SKM-1 treated with dmso at 0.1 percent for 144 hours (cell line): Measurements from ENCODE around the gene ZBTB40.

ENCODE experiments used
- DNase-seq: peaks from one replicate; lab custom pipeline; 2025; ENCODE audit not compliant: unreplicated experiment; lab: John Stamatoyannopoulos, UW

ZBTB40 gene

DNA sequence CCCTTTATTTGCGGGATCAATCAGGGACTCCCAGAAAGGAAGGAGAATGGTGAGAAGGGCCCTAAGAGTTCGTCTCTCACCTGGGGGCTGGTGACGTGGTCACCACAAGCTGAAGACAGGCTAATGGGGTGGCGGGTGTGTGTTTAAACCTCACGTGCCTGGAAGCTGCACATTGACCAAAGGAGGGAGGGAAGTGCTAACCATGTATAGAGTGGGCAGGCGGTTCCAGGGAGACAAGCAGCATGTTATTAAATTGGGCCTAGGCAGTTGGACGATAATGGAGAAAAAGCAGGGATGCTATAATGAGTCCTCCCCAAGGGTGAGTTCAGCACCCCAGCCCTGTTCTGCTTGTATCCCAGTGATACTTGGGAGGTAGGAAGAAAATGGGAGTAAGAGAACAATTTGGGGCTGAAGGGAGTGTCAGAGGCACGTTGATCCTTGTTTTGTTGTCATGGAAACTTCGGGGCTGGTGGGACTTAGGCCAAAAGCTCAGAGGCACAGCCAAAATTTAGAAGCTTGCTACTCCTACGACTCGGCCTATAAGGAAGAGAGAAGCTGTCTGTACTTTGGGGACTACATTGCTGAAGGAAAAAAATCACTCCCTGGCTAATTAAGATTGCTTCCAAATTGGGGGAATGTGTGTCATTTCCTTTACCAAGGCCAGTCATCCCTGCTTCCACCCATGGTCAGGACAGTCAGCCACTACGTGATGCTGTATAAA is 78.4 kb downstream of the ZBTB40 start:
- no peak for DNase-seq

DNA sequence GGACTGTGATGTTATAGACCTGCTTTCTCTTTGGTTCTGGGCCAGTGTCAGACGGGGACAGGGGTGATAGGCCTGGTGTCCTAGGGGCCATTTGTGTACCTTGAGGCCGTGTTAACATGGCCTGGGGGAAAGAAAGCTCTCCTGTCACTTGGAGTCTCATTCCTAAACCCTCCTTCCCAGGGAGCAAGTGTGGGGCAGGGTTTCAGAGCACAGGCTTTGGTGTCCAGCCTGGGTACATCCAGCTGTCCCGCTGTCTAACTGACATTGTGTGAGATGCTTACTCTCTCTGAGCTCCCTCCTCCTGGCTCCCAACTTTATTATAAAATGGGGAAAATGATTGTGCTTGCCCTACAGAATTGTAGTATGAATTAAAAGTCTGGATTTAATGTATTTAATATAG is 79.1 kb downstream of the ZBTB40 start:
- no peak for DNase-seq

DNA sequence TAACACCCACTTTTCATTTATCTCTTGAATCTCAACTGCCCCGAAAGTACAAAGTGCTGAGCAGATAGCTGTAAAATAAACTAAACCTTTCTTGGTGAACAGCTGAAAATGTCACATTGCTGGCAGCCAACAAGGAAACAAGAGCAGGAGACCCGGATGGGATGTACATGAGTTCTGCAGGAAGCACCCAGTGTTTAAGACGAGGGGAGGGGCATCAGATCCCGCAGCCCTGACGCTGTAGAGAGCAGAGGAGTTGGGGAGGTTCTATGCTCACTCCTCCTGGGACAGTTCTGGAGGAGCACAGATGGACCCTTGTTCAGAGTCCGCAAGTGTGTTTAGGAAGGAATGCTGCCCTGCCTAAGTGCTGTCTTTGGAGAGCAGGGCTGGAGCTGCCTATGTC is 79.6 kb downstream of the ZBTB40 start:
- no peak for DNase-seq

DNA sequence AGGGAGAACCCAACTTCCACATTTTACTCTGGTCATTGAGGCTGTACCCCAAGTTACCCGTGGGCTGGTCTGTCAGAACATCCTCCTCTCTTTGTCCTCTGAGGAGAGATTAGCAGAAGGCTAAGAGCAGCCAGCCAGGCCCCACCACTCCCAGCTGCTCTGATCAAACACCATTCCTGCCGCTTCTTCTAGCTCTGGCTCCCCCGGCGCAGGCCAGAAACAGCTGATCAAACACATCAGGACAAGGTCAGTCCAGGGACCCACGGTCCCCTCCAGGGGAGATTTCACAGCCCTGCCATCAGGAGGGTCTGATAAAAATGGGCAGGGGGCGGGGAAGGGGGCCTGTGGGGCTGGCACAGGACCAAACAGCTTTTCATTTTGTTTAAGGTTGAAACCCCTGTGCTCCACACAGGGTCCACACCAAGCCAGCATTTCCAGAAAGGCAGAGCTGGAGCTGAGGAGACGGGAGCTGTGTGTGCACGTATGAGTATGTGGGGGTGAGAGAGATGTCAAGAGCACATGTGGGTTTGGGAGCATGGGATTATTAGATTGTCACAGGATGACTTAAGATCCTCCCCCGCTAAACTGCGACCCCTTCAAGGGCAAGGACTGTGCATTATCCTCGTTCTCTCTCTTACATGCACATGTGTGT is 81.7 kb downstream of the ZBTB40 start:
- no peak for DNase-seq

GRCh38 chr1:22534951-22535350 is 83.3 kb downstream of the ZBTB40 start:
- DNase-seq = no peak

DNA sequence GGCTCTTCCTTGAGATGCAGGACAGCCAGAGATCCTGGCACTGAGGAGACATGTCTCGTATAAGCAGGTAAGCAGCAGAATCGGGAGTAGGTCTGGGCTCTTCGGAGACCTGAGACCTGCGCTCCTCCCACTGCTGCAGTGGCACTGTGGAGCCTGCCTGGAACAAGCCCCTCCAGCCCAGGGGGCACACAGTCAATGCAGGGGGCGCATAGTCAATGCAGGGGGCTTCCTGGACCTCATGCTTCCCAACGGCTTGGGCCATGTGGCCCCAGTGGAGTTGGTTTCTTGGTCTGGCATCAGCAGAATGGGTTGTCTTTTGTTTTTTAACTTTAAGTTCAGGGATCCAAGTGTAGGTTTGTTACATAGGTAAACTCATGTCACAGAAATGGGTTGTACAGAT is 83.7 kb downstream of the ZBTB40 start:
- no peak for DNase-seq

DNA sequence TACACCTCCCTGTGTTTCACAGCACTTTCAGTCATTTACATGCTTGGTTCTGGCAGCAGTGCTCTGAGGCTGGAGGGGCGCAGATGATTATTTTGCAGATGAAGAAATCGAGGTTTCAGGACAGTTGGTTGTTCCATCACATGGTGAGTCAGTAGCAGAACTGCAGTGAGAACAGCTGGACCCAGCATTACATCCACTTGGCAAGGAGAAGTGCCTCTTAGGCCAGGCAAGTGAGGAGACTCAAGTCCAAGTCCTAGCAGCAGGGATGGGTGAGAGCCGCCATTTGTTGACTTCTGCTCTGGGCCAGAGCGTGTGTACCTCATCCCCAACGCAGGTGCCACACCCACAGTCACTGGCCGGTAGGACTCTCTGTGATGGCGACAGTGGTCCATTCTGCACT is 84.9 kb downstream of the ZBTB40 start:
- DNase-seq = no peak

GRCh38 chr1:22537441-22538139 is 85.9 kb downstream of the ZBTB40 start:
- no peak for DNase-seq

GRCh38 chr1:22539510-22540118 is 88.0 kb downstream of the ZBTB40 start:
- DNase-seq = no peak

- no peak for DNase-seq
Observed at GRCh38 chr1:22540337-22540736, 88.7 kb downstream of the ZBTB40 start.

DNA sequence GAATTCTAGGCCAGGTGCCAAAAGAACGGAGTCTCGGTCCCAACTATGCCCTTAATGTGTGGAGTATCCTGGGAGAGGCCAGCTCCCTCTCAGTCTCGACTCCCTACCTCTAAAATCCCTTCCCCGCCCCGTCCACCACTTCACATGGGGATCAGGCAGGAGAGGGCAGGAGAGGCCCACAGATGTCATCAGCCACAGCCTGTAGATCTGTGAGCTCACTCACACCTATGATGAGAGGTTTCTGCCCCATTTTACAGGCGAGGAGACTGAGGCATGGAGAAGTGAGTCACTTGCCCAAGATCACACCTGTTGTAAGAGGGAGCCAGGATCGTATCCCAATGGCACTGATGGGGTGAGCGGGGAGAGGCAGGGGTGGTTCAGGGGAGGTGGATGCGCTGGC is 91.2 kb downstream of the ZBTB40 start:
- no peak for DNase-seq

DNA sequence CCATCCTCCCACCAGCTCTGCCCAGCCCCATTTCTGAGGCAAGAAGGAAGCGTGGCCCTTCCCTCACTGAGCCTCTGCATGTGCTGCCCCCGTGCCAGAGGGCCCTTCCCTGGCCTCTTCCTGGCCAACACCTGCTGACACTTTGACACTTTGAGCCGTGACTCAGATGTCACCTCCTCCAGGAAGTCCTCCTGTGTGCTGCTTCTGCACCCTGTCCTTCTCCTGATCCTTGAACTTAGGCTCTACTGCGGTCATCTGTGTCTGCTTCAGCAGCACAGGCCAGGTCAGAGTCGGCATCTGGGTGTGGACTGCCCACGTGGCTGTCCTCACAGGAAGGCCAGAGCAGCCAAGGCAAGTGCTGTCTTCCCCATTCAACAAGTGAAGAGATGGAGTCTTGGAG is 92.0 kb downstream of the ZBTB40 start:
- no peak for DNase-seq

DNA sequence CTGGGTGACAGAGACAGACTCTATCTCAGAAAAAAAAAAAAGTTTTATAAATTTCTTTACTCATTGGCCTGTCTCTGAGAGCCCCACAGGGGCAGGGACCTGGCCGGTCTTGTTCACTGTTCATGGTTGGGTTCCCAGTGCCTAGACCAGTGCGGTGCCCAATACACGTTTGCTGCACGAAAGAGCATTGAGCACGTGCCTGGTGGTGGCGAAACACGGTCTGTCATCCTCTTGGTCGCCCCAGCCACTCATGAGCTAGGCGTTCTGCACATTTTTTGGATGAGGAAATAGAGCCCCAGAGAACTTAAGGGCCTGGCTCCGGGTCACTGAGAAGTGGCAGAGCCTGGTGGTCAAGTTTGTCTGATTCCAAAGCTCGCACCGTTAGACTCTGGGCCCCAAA is 93.0 kb downstream of the ZBTB40 start:
- no peak for DNase-seq

GRCh38 chr1:22545141-22545540 is 93.5 kb downstream of the ZBTB40 start:
- DNase-seq = no peak

DNA sequence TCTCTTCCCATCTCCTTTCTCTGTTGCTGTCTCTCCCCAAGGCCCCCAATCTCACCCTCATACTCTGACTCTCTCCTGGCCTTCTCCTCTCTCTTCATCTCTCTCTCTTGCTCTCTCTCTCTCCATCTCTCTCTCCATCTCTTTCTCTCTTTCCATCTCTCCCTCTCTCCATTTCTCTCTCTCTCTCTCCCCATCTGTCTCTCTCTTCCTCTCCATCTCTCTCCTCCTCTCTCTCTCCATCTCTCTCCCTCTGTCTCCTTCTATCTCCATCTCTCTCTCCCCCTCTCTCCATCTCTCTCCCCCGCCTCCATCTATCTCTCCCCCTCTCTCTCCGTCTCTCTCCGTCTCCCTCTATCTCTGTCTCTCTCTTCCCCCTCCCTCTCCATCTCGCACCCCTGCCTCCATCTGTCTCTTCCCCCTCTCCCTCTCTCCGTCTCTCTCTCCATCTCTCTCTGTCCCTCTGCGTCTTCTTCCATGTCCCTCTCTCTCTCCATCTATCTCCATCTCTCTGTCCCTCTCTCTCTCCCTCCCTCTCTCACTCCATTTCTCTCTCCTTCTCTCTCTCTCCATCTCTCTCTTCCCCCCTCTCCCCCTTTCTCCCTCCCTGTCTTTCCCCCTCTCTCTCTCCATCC is 95.7 kb downstream of the ZBTB40 start:
- DNase-seq = no peak

DNA sequence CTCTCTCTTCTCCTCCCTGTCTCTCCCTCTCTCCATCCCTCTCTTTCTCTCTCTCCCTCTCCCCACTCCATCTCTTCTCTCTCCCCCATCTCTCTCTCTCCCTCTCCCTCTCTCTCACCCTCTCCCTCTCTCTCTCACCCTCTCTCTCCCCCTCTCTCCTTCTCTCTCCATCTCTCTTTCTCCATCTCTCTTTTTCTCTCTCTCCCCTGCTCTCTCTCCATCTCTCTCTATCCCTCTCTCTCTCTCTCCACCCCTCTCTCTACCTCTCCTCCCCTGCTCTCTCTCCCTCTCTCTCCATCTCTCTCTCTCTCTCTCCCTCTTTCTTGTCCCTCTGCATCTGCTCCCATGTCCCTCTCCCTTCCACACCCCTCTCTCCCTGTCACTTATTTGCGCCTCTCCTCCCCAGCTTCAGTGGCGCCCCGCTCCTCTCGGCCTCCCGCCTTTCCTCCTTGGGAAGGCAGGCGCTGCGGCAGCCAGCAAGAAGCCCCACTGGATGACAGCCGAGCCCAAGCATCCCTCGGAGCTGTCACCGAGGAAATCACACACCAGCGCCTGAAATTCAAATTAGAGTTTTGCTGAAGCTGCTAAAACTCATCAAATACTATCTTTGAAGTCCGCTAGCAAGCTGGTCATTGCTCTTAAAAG is 96.3 kb downstream of the ZBTB40 start:
- no peak for DNase-seq

GRCh38 chr1:22550021-22550420 is 98.4 kb downstream of the ZBTB40 start:
- DNase-seq = no peak

GRCh38 chr1:22551591-22551990 is 99.9 kb downstream of the ZBTB40 start:
- DNase-seq = no peak

- DNase-seq = no peak
Observed at GRCh38 chr1:22552021-22552420, 100.4 kb downstream of the ZBTB40 start.

GRCh38 chr1:22553104-22553880 is 101.6 kb downstream of the ZBTB40 start:
- no peak for DNase-seq
